HK-2 (cell line): ENCODE data around the gene LRP1.

Experiments
- DNase-seq: peaks from one replicate; pipeline ENCODE4 v3.0.0-alpha.2; 2018; ENCODE audit not compliant: unreplicated experiment

LRP1 gene

GRCh38 chr12:57127726-57128518 lies at the start of gene LRP1:
TSS of gene LRP1 (plus strand) at chr12:57128483. CDS start at chr12:57128965, 482 bp downstream.
- DNase-seq, result peak; percentile 80

GRCh38 chr12:57078519-57079404 lies 49.5 kb upstream of the LRP1 start, which contains the start of gene NEMP1:
TSS of gene NEMP1 (minus strand) at chr12:57078791. CDS start at chr12:57078745, 46 bp downstream.
- DNase-seq, result peak; percentile 97

- no peak for DNase-seq
Measured at GRCh38 chr12:57079821-57080220, 48.5 kb upstream of the LRP1 start.

GRCh38 chr12:57080855-57081254 lies 47.4 kb upstream of the LRP1 start:
- no peak for DNase-seq

- no peak for DNase-seq
Measured at GRCh38 chr12:57085999-57086492, 42.2 kb upstream of the LRP1 start.

GRCh38 chr12:57086493-57087009 lies 41.7 kb upstream of the LRP1 start:
- DNase-seq, result peak; percentile 73

GRCh38 chr12:57087010-57087690 lies 41.1 kb upstream of the LRP1 start:
- DNase-seq, result peak; percentile 91

GRCh38 chr12:57087691-57088353 lies 40.5 kb upstream of the LRP1 start:
- DNase-seq, result peak; percentile 93

GRCh38 chr12:57088354-57089270 lies 39.7 kb upstream of the LRP1 start, which contains the start of gene NAB2:
TSS of gene NAB2 (plus strand) at chr12:57089114. CDS start at chr12:57089272, 158 bp downstream.
- peak; percentile 98 for DNase-seq

- DNase-seq, result peak; percentile 84
Measured at GRCh38 chr12:57089271-57090245, 38.7 kb upstream of the LRP1 start.

GRCh38 chr12:57090490-57090889 lies 37.8 kb upstream of the LRP1 start:
- no peak for DNase-seq

GRCh38 chr12:57090924-57091637 lies 37.2 kb upstream of the LRP1 start:
- DNase-seq, result no peak

- no peak for DNase-seq
Measured at GRCh38 chr12:57091638-57092528, 36.4 kb upstream of the LRP1 start.

- no peak for DNase-seq
Measured at GRCh38 chr12:57092529-57092862, 35.8 kb upstream of the LRP1 start.

GRCh38 chr12:57092876-57093414 lies 35.3 kb upstream of the LRP1 start:
- DNase-seq, result no peak

GRCh38 chr12:57093415-57094207 lies 34.7 kb upstream of the LRP1 start:
- DNase-seq, result peak; percentile 56
